NCI-H2196 treated with DMSO at 0.1 percent for 48 hours (cell line): ENCODE measurements around the gene GLG1.

ENCODE experiments used
- DNase-seq: peaks from one replicate; lab custom pipeline; 2025; ENCODE audit not compliant: unreplicated experiment; lab: John Stamatoyannopoulos, UW

GLG1 gene

GRCh38 chr16:74611721-74612120 is 4.8 kb upstream of the GLG1 start:
- DNase-seq: no peak

DNA sequence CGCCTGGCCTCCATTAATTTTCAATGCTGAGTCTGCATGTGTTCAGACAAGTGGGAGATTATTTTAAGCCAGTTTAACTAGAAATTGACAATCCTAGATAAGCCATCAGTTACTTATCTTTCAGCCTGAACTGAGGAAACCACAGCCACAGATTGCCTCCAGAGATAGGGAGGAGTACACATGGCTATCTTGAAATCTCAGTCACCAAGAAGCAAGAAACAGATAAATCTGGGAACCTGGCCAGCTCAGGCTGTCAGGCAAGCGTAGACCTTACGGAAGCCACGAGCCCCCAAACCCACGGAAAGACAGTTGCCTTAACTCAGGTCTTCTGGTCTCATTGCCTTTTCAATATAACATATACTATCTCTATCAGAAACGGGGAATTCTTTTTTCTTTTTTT is 2.0 kb upstream of the GLG1 start:
- DNase-seq: no peak

DNA sequence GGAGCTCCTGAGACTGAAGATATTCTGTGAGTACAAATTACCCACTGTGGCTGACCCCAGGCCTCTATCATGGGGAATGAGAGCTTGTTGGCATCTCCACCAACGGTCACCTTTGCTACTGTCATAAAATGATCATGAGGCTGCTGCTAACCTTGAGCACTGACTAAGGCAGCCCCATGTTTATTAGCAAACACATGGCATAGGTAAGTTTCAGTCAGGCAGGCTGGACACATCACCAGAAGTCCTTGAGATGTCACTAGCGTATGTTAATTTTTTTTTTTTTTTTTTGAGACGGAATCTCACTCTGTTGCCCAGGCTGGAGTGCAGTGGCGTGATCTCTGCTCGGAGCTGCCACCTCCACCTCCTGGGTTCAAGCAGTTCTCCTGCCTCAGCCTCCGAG is 1.5 kb upstream of the GLG1 start:
- no peak for DNase-seq

DNA sequence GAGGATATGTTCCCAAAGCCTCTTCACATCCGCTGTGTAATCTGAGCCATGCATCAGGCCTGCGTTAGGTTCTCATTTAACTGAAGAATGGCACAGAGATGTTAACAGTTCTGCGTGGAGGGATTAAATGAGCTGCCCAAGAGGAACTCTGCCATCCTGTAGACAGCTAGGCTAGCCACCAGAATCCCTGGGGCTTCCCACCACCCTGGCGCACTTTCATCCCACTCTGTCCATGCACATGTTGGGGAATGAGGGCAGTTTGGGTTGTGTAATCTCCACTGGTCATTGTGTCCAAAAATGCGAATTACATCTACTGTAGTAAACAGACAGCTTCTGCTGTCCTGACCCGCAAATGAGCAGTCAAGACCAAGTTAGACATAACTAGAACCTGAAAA is 1.0 kb upstream of the GLG1 start:
- no peak for DNase-seq

DNA sequence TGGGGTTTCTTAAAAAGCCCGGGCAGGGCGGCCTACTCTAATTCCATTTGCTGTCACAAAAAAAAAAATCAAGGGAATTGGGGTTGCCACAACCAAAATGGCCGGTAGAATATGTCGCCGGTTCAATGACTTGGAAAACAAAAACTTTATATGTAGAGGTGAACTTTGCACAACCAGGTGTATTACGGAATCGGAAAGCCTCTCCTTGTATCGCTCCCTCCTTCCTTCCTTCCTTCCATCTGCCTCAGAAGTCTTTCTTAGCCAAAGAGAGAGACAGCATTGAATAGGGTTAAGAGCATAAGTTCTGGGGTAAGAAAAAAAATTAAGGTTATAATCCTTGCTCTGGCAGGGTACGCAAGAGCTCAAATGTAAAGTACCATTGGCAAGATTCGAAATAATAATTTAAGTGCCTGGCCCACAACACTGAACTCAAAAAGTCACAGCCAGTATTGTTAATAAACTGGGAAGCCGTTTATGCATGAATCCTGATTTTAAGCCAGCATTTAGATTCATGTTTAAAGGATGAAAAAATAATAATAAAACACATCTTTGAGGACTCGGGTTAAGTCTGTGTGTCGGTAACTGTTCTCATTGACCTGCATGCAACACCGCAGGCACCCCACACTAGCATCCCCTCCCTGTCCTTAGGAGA is 522 bp upstream of the GLG1 start:
- no peak for DNase-seq

DNA sequence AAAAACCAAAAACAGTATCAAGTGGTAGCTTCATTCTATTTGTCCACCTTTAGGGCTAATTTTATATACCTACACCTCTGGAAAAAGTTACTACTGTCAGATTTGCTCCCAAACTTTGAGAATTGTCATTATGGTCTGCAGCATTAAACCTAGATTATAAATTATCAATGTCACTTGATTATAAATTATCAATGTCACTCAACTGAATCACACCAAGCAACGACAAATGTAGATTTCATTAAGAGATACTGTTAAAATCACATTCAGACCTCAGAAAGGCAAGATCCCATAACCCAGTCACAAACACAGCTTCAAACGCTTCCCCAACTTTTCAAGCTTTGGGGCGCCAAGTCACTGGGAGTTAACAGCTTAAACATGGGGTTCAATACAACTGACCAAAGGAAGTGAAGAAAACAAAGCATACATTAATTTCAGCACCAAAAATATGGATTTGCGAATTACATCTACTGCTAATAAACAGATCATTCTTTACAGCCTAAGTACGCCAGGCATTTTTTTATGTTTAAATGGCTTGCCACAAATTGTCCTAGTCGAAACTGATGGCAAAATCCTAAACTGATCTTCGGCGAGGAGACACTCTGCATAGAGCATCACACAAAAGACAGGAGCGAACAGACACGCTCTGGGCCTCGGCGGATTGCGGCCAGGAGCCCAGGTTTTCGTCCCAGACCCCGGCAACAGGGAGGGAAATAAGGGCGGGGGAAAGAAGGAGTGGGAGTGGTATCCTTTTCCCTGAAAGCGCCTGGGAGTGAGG is 981 bp downstream of the GLG1 start:
- no peak for DNase-seq

DNA sequence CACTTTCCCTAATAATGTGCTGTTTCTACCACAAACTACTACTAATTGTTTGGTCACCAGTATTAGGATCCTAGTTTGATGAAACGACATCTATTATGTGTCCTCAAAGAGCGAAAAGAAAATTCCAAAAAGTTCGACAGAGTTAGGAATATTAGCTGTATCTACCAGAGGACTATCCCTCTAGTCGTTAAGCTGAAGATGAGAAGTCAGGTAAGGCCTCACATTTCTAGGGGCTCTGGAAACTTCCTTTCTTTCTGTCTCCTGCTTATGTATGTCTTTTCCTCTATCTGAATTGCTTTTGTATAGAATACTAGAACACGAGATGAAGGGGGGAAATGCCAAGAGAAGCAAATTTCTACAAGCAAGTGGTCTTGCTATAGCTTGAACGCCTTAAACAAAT is 1.6 kb downstream of the GLG1 start:
- no peak for DNase-seq

DNA sequence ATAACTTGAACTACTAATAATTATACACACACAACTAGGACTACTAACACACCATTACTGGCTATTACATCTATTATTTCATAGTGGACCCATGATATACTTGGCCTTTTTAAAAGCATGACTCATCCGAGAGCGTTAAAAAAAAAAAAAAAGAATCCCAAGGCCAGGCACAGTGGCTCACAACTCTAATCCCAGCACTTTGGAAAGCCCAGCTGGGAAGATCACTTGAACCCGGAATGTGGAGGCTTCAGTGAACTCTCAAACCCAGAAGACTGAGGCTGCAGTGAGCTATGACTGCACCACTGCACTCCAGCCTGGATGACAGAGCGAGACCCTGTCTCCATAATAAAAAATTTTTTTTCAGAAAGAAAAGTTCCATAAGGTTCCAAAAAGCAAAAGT is 3.1 kb downstream of the GLG1 start:
- no peak for DNase-seq

DNA sequence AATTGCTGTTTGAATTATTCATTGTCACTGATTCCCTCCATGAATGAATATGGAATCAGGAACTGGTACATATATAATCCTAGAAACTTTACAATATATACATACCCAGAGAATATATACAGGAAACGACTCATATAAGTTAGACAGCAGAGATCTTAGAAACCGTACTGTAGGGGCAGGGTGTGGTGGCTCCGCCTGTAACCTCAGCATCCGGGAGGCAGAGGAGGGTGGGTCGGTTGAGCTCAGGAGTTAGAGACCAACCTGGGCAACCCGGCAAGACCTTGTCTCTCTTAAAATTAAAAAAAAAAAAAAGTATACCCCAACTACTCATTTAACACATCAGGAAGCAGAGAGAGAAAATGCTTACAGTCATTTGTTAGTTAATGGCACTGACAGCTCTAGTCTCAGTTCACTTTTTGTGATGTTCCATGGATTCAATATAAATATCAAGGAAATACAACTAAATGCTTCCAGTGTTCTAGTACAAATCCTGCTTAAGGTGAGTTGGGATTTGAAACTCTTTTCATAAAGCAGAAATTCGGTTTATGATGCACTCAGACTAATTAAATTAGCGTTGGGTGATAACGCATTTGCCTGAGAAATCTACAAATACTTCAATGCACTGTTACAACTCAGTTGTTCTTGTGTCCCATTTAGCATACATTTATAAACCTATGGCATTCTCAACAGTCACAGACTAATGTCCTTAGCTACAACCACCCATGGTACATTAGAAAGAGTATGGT is 5.6 kb downstream of the GLG1 start:
- no peak for DNase-seq

GRCh38 chr16:74596586-74596985 is 10.3 kb downstream of the GLG1 start:
- DNase-seq: no peak

GRCh38 chr16:74592847-74593246 is 14.1 kb downstream of the GLG1 start:
- DNase-seq: no peak

DNA sequence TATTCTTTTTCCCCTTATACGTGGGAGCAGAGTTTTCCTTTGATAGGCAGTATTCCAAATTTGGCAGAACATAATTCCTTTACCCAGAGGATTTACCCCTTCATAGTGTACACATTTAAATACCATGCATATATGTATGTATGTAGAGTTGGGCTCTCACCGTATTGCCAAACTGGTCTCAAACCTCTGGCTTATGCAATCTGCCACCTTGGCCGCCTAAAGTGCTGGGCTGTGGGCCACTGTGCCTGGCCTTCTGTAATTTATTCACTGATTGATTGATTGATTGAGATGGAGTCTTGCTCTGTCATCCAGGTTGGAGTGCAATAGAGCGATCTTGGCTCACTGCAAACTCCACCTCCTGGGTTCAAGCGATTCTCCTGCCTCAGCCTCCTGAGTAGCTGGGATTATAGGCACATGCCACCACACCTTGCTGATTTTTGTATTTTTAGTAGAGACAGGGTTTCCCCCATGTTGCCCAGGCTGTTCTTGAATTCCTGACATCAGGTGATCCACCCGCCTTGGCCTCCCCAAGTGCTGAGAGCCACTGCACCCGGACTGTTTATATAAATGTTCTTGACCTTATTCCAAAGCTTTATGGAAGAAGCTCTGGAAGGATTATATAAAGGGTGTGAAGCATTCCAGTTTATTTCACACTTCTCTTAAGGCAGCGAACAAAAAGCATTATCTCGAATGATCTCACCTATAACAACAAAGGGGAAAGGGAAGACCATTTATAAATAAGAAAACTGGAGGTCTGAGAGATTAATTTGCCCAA is 14.9 kb downstream of the GLG1 start:
- DNase-seq: no peak

DNA sequence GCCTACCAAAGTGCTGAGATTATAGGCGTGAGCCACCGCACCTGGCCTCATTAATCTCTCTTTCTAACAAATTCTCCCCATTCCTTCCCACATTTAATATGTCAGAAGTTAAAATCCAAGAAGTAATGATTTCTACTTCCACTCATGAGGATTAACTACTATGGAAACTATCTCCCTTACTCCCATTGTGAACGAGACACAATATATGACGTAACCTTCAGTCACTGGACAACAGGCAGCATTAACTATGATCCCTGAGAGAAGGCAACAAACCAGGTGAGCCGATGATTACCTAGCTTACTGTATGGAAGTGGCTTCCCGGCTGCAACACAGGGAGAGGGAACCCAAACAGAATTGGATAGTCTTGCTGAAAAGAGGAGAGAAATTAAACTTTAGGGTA is 20.0 kb downstream of the GLG1 start:
- no peak for DNase-seq

DNA sequence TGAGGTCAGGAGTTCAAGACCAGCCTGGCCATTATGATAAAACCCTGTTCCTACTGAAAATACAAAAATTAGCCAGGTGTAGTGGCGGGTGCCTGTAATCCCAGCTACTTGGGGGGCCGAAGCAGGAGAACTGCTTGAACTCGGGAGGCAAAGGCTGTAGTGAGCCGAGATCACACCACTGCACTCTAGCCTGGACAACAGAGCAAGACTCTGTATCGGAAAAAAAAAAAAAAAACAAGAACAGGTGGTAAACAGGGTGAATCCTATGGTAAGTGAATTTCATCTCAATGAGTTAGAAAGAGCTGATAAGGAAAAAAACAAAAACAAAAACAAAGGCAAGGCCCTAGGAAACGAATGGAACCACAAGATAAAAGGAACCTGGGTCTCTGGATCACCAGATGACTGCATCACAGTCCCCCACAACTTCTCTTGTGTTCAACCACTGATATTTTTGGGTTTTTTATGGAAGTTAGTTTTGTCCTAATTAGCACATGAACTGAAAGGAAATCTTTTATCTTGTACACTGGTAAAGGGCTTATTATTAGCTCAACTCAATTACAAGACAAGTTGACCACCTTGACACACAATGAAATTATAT is 21.0 kb downstream of the GLG1 start:
- no peak for DNase-seq

DNA sequence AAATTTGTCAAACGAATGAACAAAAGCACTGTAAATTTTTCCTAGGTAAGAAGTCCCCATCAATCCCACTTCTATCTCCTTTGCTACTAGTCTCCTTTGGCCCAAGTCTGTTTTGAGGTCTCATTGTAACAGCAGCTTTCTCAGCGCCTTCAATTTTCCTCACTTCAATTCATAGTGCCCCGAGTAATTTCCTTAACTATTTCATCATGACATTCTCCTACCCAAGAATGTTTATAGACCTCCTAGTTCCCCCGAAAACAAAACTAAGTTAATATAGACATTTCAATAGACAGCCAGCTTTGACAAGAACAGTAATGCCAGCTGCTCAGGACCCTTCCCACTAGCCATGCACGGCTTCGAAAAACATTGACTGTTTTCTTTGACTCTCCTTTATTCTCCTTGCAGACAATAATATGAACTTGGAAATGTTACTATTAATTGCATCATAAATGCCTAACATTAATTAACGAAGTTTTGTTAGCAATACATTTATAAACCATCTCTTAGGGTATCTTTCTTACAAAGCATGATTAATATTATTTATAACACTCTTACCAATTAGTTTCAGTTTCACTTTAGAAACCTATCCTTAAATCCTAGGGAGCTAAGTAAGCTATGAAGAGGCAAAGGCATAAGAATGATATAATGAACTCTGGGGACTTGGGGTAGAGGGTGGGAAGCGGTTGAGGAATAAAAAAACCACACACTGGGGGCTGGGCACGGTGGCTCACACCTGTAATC is 22.8 kb downstream of the GLG1 start:
- no peak for DNase-seq

GRCh38 chr16:74582970-74583369 is 23.9 kb downstream of the GLG1 start:
- no peak for DNase-seq

GRCh38 chr16:74580833-74581232 is 26.1 kb downstream of the GLG1 start:
- no peak for DNase-seq

GRCh38 chr16:74578838-74579237 is 28.1 kb downstream of the GLG1 start:
- no peak for DNase-seq

DNA sequence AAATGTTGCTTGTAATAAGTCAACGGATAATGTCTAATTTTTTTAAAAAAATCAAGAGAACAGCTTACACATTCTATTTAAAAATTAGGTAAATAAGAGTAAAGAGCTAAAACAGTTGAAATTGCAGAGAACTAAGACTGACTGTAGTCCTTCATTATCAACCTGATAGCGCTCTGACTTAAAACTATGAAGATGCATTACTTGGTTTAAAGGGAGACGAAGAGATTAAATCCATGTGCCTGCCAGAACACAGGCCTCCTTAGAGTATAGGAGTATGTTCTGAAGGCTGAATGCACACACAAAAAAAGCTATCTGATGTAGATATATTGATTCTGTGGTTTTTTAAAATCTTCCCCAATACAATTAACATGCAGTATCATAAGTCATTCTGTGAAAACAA is 28.5 kb downstream of the GLG1 start:
- no peak for DNase-seq

GRCh38 chr16:74577882-74578366 is 29.0 kb downstream of the GLG1 start:
- DNase-seq: no peak
